Inflammatory macrophage treated with lipopolysaccharide for 1 hour (primary cell): ENCODE results near the gene MAN1A1.
"Not testable (repeated sequence)": the region's sequence is repeated elsewhere in the genome, so short reads cannot be mapped to it uniquely, and the experiment has no call there.

Source experiments
- DNase-seq, 2 donors: peaks; one replicate each; pipeline ENCODE4 v3.0.0-alpha.2; 2020 to 2022

Gene MAN1A1

DNA sequence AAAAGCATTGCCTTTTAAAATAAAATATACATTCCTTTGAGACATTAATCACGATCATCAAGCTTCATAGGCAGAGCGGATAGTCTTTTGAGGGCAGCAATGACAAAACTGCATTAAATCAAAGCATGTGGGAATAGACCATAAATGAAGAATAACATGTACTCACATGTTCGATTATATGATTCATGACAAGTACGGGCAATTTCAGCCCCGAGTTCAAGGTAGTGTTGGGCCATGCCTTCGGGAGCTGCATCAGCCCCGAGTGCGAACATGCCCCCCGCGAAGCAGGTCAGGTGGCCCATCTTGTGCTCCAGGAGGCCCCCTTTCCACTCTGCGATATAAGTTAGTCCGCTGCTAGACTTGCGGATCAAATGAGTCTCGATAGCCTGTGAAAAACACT lies 160.1 kb downstream of the MAN1A1 start:
- no peak for DNase-seq

- no peak for DNase-seq
Observed at GRCh38 chr6:119187596-119187995, 162.0 kb downstream of the MAN1A1 start.

- DNase-seq = no peak
Observed at GRCh38 chr6:119186490-119186889, 163.1 kb downstream of the MAN1A1 start.

DNA sequence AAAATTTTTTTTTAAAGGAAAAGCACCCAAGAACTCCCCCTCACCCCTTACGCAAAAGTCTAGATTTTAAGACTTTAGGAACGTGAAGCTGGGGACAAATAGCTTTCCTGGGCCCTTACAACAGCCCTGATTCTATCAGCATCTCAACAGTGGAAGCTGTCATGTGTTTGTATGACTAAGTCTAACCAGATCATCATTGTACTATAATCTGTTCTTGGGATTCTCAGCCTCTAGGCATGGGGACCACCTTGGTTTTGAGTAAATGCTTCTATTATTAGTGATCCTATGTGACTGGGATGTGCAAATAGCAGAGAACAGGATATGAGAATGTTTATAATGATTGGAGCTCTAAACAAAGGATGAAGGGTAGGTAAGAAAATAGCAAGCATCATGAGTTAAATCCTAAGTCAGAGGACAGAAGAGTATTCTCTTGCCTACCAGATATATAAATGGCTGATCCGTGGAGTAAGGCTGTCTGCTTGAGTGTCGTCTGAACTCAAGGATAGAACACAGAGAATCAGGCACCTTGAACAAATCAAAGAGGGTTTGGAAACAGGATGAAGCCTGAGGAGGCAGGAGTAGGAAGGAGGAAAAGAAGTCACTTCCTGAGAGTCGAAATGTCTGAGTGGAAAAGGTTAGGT lies 165.4 kb downstream of the MAN1A1 start:
- no peak for DNase-seq

DNA sequence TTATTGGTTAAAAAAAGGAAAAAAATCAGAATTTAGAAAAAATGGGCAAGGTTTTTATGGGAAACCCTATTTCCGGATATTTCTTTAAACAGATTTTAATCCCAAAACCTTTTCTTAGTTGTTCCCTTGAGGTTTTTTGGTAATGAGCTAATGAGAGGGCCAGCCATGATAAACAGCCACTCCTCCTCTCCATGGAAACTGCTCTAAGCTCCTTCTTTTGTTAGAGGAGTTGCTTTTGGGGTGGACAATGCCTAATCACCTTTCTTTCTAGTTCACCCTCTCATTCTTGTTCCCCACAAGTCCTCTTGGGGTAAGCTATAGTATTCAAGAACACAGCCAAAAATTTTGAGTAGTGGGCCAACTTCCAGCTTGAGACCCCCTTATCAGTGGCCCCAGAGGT lies 166.1 kb downstream of the MAN1A1 start:
- no peak for DNase-seq

DNA sequence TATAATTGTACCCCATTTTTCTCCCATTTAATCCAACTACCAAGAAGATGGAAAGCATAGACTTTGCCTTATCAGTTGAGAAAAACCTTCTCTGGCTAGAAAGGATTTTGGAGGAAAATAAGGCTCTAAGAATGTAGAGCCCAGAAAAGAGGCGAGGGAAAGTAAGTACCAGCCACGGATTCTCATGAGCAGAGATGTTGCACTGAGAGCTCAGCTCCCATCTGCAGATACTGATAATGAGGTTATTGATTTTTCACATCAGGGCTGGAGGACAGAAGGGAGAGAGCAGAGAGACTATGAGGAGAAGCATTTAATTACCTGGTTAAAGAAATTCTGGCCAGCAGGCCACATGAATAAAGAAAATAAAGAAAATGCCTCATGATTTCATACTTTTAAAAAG lies 166.7 kb downstream of the MAN1A1 start:
- no peak for DNase-seq

DNA sequence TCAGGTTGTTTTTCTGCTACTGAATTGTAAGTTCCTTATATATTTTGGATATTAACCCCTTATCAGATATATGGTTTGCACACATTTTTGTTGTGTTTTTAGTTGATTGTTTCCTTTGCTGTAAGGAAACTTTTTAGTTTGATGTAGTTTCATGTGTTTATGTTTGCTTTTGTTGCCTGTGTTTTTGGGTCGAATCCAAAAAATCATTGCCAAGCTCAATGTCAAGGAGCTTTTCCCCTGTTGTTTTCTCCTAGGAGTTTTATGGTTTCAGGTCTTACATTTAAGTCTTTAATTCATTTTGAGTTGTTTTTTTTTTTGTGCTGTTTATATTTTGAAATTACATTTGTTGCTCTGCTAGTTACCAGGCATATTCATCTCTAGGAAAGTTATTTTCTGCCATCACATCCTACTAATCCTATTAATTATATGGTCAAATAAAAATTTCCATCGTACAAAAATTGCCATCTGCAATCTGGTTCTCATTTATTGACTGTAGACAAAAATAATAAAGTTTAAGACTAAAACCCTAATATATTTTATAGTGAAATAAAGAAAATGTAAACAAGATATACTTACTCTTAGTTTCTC lies 167.3 kb downstream of the MAN1A1 start:
- DNase-seq = no peak

DNA sequence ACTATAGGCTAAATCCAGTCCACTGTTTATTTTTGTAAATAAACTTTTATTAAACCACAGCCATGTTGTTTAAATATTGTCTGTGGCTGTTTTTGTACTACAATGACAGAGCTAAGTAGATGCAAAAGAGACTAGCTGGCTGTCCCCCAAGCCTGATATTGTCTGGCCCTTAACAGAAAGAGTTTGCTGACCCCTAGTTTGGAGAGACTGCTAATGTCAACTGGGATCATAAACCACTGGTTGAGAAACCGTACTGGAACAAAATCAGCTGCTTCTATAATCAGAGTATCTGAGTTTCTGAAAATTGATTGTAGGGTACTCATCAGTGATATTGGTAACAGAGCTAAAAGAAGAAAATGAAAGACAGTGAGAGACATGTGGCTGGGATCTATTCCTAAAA lies 168.5 kb downstream of the MAN1A1 start:
- DNase-seq = no peak

DNA sequence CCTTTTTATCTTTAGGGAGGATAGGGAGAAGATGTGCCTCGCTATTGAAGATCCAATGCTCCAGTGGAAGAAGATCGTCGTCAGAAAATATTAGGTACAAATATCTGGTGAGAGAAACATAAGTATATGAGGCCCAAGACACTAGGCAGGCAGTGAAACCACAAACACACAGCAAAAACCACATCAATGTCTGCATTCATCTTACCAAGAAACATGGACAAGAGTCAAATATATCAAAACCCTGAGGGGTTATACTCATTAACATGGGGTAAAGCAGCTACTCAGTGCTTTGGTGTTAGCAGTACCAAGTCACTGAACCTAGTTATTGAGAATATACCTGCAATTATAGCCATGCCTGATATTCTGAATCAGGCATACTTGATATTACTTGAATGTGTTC lies 169.7 kb downstream of the MAN1A1 start:
- no peak for DNase-seq

DNA sequence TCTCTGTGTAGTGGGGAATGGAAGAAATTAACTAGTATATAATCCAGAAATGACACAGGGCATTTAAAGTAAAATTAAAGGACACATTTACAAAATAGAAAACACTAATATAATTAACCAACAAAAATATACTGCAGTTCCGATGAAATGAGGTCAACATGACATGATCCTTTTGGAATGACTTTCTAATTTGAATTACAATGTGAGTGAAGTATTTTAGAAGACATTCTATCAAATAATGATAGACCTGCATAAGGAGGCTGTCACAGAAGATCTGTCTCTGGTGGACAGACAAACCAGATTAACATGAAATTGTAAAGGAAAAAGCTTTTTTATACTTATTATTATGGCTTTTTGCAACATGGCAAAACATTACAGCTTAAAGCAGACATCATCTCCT lies 170.5 kb downstream of the MAN1A1 start:
- DNase-seq = no peak

DNA sequence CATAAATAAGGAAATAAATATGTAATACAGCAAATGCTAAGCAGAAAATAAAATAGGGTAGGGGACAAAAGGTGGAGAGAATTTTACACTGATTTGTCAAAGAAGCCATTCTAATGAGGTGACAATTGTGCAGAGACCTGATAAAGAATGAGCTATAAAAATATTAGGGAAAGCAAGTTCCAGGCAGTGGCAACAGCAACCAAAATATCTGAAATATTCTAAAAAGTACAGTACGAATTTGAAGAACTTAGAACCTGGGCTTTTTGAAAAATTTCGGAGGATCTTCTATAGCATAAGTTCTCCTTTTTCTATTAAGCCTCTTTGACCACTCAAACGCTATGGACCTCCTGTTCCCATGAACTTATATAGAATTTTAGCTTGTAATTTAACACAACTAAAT lies 173.1 kb downstream of the MAN1A1 start:
- DNase-seq = no peak

DNA sequence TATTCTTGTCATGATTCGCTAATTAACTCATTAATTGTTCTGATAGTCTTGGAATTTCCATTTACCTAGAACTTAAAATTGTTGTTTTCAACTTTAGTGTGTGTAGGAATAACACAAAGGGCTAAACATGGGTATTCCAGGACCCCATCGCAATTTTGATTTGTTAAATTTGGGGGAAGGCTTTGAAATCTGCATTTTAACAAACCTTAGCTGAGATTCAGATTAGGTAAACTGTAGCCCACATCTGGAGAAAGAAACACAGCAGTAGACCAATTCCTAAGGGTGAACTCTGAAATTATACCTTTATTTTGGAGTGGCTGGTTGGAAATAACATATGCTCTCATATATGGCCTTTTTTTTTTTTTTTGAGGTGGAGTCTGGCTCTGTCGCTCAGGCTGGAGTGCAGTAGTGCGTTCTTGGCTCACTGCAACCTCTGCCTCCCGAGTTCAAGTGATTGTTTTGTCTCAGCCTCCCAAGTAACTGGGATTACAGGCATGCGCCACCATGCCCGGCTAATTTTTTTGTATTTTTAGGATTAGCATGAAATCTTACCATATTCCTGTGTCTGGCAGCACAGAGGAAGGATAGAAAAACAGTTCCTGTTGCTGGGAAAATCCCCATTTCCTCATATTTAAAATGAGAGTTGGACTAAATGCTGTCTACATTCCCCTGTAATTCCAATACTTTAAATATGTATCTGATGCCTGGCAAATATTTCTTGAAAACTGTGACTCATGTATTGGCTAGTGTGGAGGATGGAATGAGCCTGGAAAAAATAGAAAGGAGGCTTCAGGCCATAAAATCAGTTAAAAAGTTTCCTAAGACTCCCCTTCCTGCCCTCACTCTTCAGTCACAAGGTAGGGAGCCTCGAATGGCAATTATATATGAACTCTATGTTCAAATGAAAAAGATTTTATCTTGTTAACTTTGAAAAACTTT lies 174.4 kb downstream of the MAN1A1 start:
- DNase-seq = no peak

DNA sequence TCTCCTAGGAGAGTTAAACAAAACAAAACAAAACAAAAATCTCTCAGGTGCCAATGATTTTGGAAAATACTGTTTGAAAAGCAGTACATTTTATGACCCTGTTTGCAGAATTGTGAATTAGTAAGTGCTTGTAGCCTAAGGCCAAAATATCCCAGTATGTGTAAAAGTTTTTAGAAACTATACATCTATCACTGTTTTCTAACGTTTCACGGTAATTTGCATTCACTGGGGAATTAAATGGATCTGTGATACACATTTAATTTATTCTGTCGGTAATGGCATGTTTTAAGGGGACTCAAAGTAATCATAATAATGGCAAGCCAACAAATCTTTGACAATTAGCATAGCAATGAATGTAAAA lies 175.5 kb downstream of the MAN1A1 start:
- DNase-seq = no peak

GRCh38 chr6:119173249-119174084 lies 176.1 kb downstream of the MAN1A1 start:
- no peak for DNase-seq

- no peak for DNase-seq
Observed at GRCh38 chr6:119172824-119173223, 176.7 kb downstream of the MAN1A1 start.

DNA sequence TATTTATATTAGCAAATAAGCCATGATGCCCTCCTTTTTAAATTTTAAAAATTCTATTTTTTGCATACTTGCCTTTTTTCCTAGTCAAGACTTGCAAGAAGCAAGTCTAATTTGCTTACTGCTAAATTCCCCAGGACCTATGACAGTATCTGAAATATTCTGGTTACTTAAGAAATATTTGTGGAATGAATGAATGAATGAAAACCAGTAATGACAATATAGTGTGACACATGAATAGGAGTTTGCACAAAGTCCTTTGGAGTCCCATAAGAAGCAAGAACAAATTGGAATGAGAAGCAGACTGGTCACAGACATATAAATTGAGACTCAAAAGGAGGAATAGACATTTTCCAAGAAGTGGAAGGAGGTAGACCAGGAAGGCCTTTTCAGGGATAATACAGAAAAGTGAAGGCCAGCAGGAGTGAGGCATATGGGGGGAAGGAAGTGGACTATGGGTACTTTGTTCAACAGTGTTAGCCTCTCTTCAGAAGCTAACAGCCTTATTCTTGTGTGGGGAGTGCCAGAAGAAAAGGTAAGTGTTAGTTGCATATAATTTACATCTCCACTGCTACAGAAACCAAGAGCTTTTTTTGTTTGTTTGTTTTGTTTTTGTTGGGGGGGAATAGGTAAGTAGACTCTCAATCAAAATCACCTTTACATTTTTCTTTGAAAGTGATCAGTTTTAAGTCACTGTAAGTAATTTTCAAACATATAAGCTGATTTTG lies 177.5 kb downstream of the MAN1A1 start:
- no peak for DNase-seq

- no peak for DNase-seq
Observed at GRCh38 chr6:119171088-119171841, 178.3 kb downstream of the MAN1A1 start.

DNA sequence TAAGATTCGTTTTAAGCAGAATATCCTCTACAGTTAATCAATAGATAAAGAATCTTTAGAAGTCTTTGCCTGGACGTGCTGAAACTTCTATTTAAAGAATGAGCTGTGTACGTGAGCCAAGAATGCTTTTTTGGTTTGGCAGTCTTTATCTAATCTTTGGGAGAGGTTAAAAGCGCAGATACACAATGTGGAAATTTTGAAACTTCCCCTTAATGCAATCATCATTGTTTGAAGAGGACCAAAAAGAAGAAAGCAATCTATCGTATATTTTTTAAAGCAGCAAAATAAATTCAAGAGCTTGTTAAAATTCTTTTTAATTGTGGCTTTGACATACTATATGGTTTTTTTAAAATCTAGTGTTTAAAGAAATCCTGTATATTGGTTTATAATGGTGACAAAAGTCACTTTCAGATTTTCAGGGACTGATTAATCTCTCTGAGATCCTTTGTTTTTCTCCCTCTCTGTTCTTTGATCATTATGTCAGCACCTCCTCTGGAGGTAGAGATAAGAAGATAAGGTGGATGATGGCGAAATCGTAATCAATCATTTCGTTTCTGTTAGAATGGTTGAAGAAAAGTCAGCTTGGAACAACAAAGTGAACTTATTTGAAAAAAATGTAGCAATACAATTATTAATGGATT lies 179.0 kb downstream of the MAN1A1 start:
- no peak for DNase-seq

- no peak for DNase-seq
Observed at GRCh38 chr6:119170103-119170446, 179.5 kb downstream of the MAN1A1 start.

- not testable (repeated sequence) for DNase-seq
Observed at GRCh38 chr6:119169355-119169754, 180.2 kb downstream of the MAN1A1 start.
